Left lung (tissue), 10 donors: ENCODE data around the gene CAMKK1. TPM values are rescaled to one million over a fixed set of nuclear protein-coding genes. Genes with fewer than 3 reads are reported as not detected.
"Not testable (repeated sequence)": the region's sequence is repeated elsewhere in the genome, so short reads cannot be mapped to it uniquely, and the experiment has no call there.

Source experiments
- ATAC-seq: fragments of 200-7000 bp; cut with Tn5 transposase; one replicate; pipeline ENCODE4 v1.9.1; 2020; ENCODE audit warnings: moderate library complexity
- DNase-seq, 4 donors: peaks; one replicate each; pipeline ENCODE4 v3.0.0-alpha.2; 2013 to 2020
- H3K27ac ChIP-seq, 2 donors: fragments of 200-600 bp; sonication (generic) in 1 of 2; one replicate each; pipeline versions ENCODE4 v1.5.0 to v1.8.0; 2020 to 2021
- H3K27me3 ChIP-seq, 2 donors: fragments of 200-600 bp; sonication (generic) in 1 of 2; one replicate each; pipeline versions ENCODE4 v1.5.0 to v1.8.0; 2020 to 2021
- H3K36me3 ChIP-seq, 2 donors: fragments of 200-600 bp; sonication (generic) in 1 of 2; one replicate each; pipeline versions ENCODE4 v1.5.0 to v1.8.0; 2020 to 2021
- H3K4me1 ChIP-seq, 2 donors: fragments of 200-600 bp; one replicate each; pipeline ENCODE4 v1.8.0; 2021
- H3K4me3 ChIP-seq, 2 donors: fragments of 200-600 bp; sonication (generic) in 1 of 2; one replicate each; pipeline versions ENCODE4 v1.5.0 to v1.8.0; 2020 to 2021; ENCODE audit warnings: mild to moderate bottlenecking in 1 of 2
- H3K9me3 ChIP-seq, 2 donors: fragments of 200-600 bp; sonication (generic) in 1 of 2; one replicate each; pipeline versions ENCODE4 v1.5.0 to v1.8.0; 2020 to 2021
- CTCF ChIP-seq, 2 donors: fragments of 200-600 bp; sonication (generic) in 1 of 2; IDR thresholded peaks; one replicate each; pipeline versions ENCODE4 v1.5.0 to v1.8.0; 2021; ENCODE audit warnings: antibody characterized with exemption in 2 of 2
- intact Hi-C, 2 donors: fragments of 100-400 bp; cut with DNase I; formaldehyde crosslinking; loops; one replicate each; pipeline versions ENCODE4 v1.11.2 to v1.14.2; 2022
- polyA plus RNA-seq, 6 donors: library from polyadenylated mRNA; unstranded; fragments of 120-200 nt; gene quantifications; one replicate each; pipeline ENCODE4 v1.2.1, GENCODE V29; 2013; ENCODE audit not compliant: insufficient read length in 6 of 6
- total RNA-seq, 2 donors: library from RNA; stranded (reverse); fragmentation: NEBNext Ultra II Directional; extraction: Animal tissue kit (Norgen Biotek cat#: 25700); gene quantifications; one replicate each; pipeline ENCODE4 v1.2.1, GENCODE V29; 2021
- donor health status: DM: no; HTN: yes; CAD: no.
- donor health status: DM: no; HTN: no; CAD: no.

Gene CAMKK1
- total and polyA plus RNA-seq, 8 donors: 2.7 to 13.4 (median 3.9) TPM

GRCh38 chr17:3845291-3845620 lies 47.6 kb downstream of the CAMKK1 start:
- H3K27ac ChIP-seq: peak overlapping the region in 1 of 2 donors; percentile 85
- no peaks in the 10 kb centered on the region for H3K27me3 ChIP-seq
- H3K36me3 ChIP-seq: peaks cover 0 to 27% of the 10 kb centered on the region in 2 donors
- H3K9me3 ChIP-seq: no peaks in the 10 kb centered on the region
- intact Hi-C loops: no loop called here
- DNase-seq: no peak
- peaks cover 0 to 39% of the 10 kb centered on the region in 2 donors for H3K4me1 ChIP-seq
- H3K4me3 ChIP-seq: peak overlapping the region; percentile 84 to 94
- ATAC-seq: peak; percentile 4
- TF ChIP-seq CTCF (IDR thresholded peaks at IDR 0.05): no peak

- H3K27ac ChIP-seq, H3K27me3 ChIP-seq, intact Hi-C loops, DNase-seq, H3K9me3 ChIP-seq, ATAC-seq: not testable (repeated sequence)
- peaks cover 0 to 33% of the 10 kb centered on the region in 2 donors for H3K36me3 ChIP-seq
- peaks cover 0 to 40% of the 10 kb centered on the region in 2 donors for H3K4me1 ChIP-seq
- H3K4me3 ChIP-seq: peak overlapping the region in 1 of 2 donors; percentile 84
These were observed 48.3 kb downstream of the CAMKK1 start for GRCh38 chr17:3844556-3844955.

GRCh38 chr17:3843935-3844516 lies 48.8 kb downstream of the CAMKK1 start:
- H3K36me3 ChIP-seq: peaks cover 0 to 38% of the 10 kb centered on the region in 2 donors
- intact Hi-C loops: no loop called here

GRCh38 chr17:3838206-3838605 lies 54.6 kb downstream of the CAMKK1 start:
- no peak for TF ChIP-seq CTCF (IDR thresholded peaks at IDR 0.05)
- Histone ChIP-seq H3K4me3 (no peak overlapping the region), H3K9me3 (no peaks in the 10 kb centered on the region), H3K36me3 (peaks cover 0 to 89% of the 10 kb centered on the region in 2 donors), H3K27ac (no peak overlapping the region), H3K4me1 (peaks cover 0 to 41% of the 10 kb centered on the region in 2 donors), H3K27me3 (no peaks in the 10 kb centered on the region)
- DNase-seq (no peak), ATAC-seq (peak; percentile 49)
- intact Hi-C loops: no loop called here

More at GRCh38 chr17:3843935-3844516, 48.8 kb downstream of the CAMKK1 start:
- no peak overlapping the region for H3K27ac ChIP-seq
- H3K4me3 ChIP-seq: no peak overlapping the region
- H3K9me3 ChIP-seq: no peaks in the 10 kb centered on the region
- H3K27me3 ChIP-seq: no peaks in the 10 kb centered on the region
- H3K4me1 ChIP-seq: peaks cover 0 to 40% of the 10 kb centered on the region in 2 donors
- ATAC-seq: peak; percentile 15
- TF ChIP-seq CTCF (IDR thresholded peaks at IDR 0.05): peak; percentile 35 to 44
- no peak for DNase-seq

- DNase-seq (no peak), ATAC-seq (no peak)
- peaks cover 0 to 82% of the 10 kb centered on the region in 2 donors for H3K36me3 ChIP-seq
These were observed 56.3 kb downstream of the CAMKK1 start for GRCh38 chr17:3836551-3836950.

More at GRCh38 chr17:3836551-3836950, 56.3 kb downstream of the CAMKK1 start:
- H3K4me3 ChIP-seq: no peak overlapping the region
- H3K27ac ChIP-seq: no peak overlapping the region
- no peak for TF ChIP-seq CTCF (IDR thresholded peaks at IDR 0.05)
- H3K4me1 ChIP-seq: peaks cover 0 to 34% of the 10 kb centered on the region in 2 donors
- intact Hi-C loops: no loop called here
- no peaks in the 10 kb centered on the region for H3K9me3 ChIP-seq
- no peaks in the 10 kb centered on the region for H3K27me3 ChIP-seq
